Hepatocyte (in vitro differentiated cells): ENCODE data around the gene DNAJB5. TPM values are rescaled to one million over a fixed set of nuclear protein-coding genes. Genes with fewer than 3 reads are reported as not detected.

ENCODE experiments used
- DNase-seq: peaks from one replicate; pipeline ENCODE4 v3.0.0-alpha.2; 2016; ENCODE audit warnings: low spot score
- H2AFZ ChIP-seq: fragments of 200-600 bp; sonication (generic); 2 replicates; pipeline ENCODE4 v1.6.0; 2016; ENCODE audit warnings: antibody characterized with exemption, mild to moderate bottlenecking
- H3K27ac ChIP-seq: fragments of 200-600 bp; sonication (generic); 2 replicates; pipeline ENCODE4 v1.5.1; 2016; ENCODE audit warnings: mild to moderate bottlenecking
- H3K27me3 ChIP-seq: fragments of 200-600 bp; sonication (generic); 2 replicates; pipeline ENCODE4 v1.6.1; 2016
- H3K36me3 ChIP-seq: fragments of 200-600 bp; sonication (generic); replicated peaks from 2 replicates; pipeline ENCODE4 v1.5.1; 2016; ENCODE audit warnings: low read depth; ENCODE audit not compliant: insufficient read depth
- H3K4me1 ChIP-seq: fragments of 200-600 bp; sonication (generic); 2 replicates; pipeline ENCODE4 v1.5.1; 2016; ENCODE audit warnings: mild to moderate bottlenecking, moderate library complexity; ENCODE audit not compliant: insufficient read depth
- H3K4me2 ChIP-seq: fragments of 200-600 bp; sonication (generic); 2 replicates; pipeline ENCODE4 v1.6.0; 2016
- H3K4me3 ChIP-seq: fragments of 200-600 bp; sonication (generic); 2 replicates; pipeline ENCODE4 v1.5.1; 2016; ENCODE audit warnings: mild to moderate bottlenecking
- H3K79me2 ChIP-seq: fragments of 200-600 bp; sonication (generic); 2 replicates; pipeline ENCODE4 v1.6.0; 2017; ENCODE audit warnings: mild to moderate bottlenecking
- H3K9me2 ChIP-seq: fragments of 200-600 bp; sonication (generic); replicated peaks from 2 replicates; pipeline ENCODE4 v1.6.0; 2017; ENCODE audit warnings: mild to moderate bottlenecking; ENCODE audit not compliant: insufficient read depth
- H3K9me3 ChIP-seq: fragments of 200-600 bp; sonication (generic); 2 replicates; pipeline ENCODE4 v1.5.1; 2016; ENCODE audit warnings: low read depth, mild to moderate bottlenecking
- H4K20me1 ChIP-seq: fragments of 200-600 bp; sonication (generic); 2 replicates; pipeline ENCODE4 v1.6.0; 2016; ENCODE audit warnings: mild to moderate bottlenecking; ENCODE audit not compliant: insufficient read depth, poor library complexity, severe bottlenecking
- CTCF ChIP-seq: fragments of 200-600 bp; sonication (generic); IDR thresholded peaks from 2 replicates; pipeline ENCODE4 v1.5.1; 2016; ENCODE audit warnings: antibody characterized with exemption, mild to moderate bottlenecking; ENCODE audit not compliant: poor library complexity
- EZH2 ChIP-seq: fragments of 200-600 bp; sonication (generic); IDR thresholded peaks from 2 replicates; pipeline ENCODE4 v1.6.1; 2016; ENCODE audit warnings: antibody characterized with exemption, mild to moderate bottlenecking, borderline replicate concordance
- EZH2phosphoT487 ChIP-seq: fragments of 200-600 bp; sonication (generic); IDR thresholded peaks from one replicate; pipeline ENCODE4 v1.6.1; 2018; ENCODE audit warnings: antibody characterized with exemption, mild to moderate bottlenecking, low read depth, moderate library complexity; ENCODE audit not compliant: unreplicated experiment, severe bottlenecking
- WGBS: methylation state at CpG from one replicate; pipeline ENCODE4 v1.1.6; 2016; ENCODE audit warnings: low lambda C conversion rate; ENCODE audit errors: missing lambda C conversion rate; 5-methylcytosine and 5-hydroxymethylcytosine counted together
- polyA plus RNA-seq: library from polyadenylated mRNA; unstranded; fragments of >200 nt; fragmentation: Nextera tagmentation; extraction: Ambion mirVana; gene quantifications from 2 replicates; pipeline ENCODE4 v1.2.1, GENCODE V29; 2016
- total RNA-seq: library from RNA; depleted of rRNA; stranded (reverse); fragments of >200 nt; gene quantifications from 2 replicates; pipeline ENCODE4 v1.2.3, GENCODE V29; 2014

The DNAJB5 gene
- total and polyA plus RNA-seq, 2 experiments from 2014 or later: 7.0 to 7.6 TPM

GRCh38 chr9:34971146-34971811, 18.3 kb upstream of the DNAJB5 start:
- no peak overlapping the region for H2AFZ ChIP-seq
- DNase-seq: no peak
- TF ChIP-seq CTCF: no peak
- TF ChIP-seq EZH2phosphoT487: no peak
- TF ChIP-seq EZH2: no peak
- no peaks in the 10 kb centered on the region for H3K9me2 ChIP-seq
- H3K36me3 ChIP-seq: no peaks in the 10 kb centered on the region
- WGBS: 93% methylated on average over 21 of the region's 21 CpGs
- no peak overlapping the region for H3K4me2 ChIP-seq
- H3K27me3 ChIP-seq: peaks cover 34% of the 10 kb centered on the region
- H3K79me2 ChIP-seq: no peaks in the 10 kb centered on the region
- H3K4me3 ChIP-seq: no peak overlapping the region
- no peak overlapping the region for H3K27ac ChIP-seq
- no peaks in the 10 kb centered on the region for H4K20me1 ChIP-seq
- H3K4me1 ChIP-seq: no peaks in the 10 kb centered on the region
- no peaks in the 10 kb centered on the region for H3K9me3 ChIP-seq

- Histone ChIP-seq H3K36me3 (no peaks in the 10 kb centered on the region), H3K4me3 (no peak overlapping the region), H2AFZ (no peak overlapping the region), H3K9me2 (no peaks in the 10 kb centered on the region), H3K27ac (no peak overlapping the region), H3K27me3 (peaks cover 22% of the 10 kb centered on the region), H3K4me1 (no peaks in the 10 kb centered on the region), H3K9me3 (no peaks in the 10 kb centered on the region), H4K20me1 (no peaks in the 10 kb centered on the region), H3K79me2 (no peaks in the 10 kb centered on the region), H3K4me2 (no peak overlapping the region)
- WGBS: 91% methylated on average over 2 of the region's 2 CpGs
- no peak for TF ChIP-seq EZH2phosphoT487
- no peak for TF ChIP-seq EZH2
- no peak for TF ChIP-seq CTCF
- no peak for DNase-seq
Observed at GRCh38 chr9:34974664-34975063, 14.9 kb upstream of the DNAJB5 start.

- no peak overlapping the region for H3K4me2 ChIP-seq
- H2AFZ ChIP-seq: no peak overlapping the region
- H3K79me2 ChIP-seq: no peaks in the 10 kb centered on the region
- no peak for TF ChIP-seq EZH2
- TF ChIP-seq CTCF: no peak
- no peak for TF ChIP-seq EZH2phosphoT487
- no peaks in the 10 kb centered on the region for H3K9me2 ChIP-seq
- DNase-seq: no peak
- H3K27me3 ChIP-seq: peaks cover 14% of the 10 kb centered on the region
- H3K4me3 ChIP-seq: no peak overlapping the region
- no peaks in the 10 kb centered on the region for H3K36me3 ChIP-seq
- H3K27ac ChIP-seq: no peak overlapping the region
- 89% methylated on average over 11 of the region's 11 CpGs for WGBS
- no peaks in the 10 kb centered on the region for H3K4me1 ChIP-seq
- H3K9me3 ChIP-seq: no peaks in the 10 kb centered on the region
- H4K20me1 ChIP-seq: no peaks in the 10 kb centered on the region
Observed at GRCh38 chr9:34976441-34976840, 13.1 kb upstream of the DNAJB5 start.
